Measurements from ENCODE around the gene EEFSEC.

- TF ChIP-seq, protein P1, sequence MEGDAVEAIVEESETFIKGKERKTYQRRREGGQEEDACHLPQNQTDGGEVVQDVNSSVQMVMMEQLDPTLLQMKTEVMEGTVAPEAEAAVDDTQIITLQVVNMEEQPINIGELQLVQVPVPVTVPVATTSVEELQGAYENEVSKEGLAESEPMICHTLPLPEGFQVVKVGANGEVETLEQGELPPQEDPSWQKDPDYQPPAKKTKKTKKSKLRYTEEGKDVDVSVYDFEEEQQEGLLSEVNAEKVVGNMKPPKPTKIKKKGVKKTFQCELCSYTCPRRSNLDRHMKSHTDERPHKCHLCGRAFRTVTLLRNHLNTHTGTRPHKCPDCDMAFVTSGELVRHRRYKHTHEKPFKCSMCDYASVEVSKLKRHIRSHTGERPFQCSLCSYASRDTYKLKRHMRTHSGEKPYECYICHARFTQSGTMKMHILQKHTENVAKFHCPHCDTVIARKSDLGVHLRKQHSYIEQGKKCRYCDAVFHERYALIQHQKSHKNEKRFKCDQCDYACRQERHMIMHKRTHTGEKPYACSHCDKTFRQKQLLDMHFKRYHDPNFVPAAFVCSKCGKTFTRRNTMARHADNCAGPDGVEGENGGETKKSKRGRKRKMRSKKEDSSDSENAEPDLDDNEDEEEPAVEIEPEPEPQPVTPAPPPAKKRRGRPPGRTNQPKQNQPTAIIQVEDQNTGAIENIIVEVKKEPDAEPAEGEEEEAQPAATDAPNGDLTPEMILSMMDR (conservative IDR thresholded peaks at IDR 0.05): no peak
- TF ChIP-seq EZH2 (IDR thresholded peaks at IDR 0.05; ENCODE audit: low read depth): no peak
These were observed 229.0 kb downstream of the EEFSEC start for GRCh38 chr3:128382221-128382807.
